ENCODE measurements around the gene SLC4A1. TPM values are rescaled to one million over a fixed set of nuclear protein-coding genes. Genes with fewer than 3 reads are reported as not detected.

SLC4A1 gene
- polyA plus RNA-seq, 3 donors from 2014 or later = 0.23 TPM; not detected in 2

DNA sequence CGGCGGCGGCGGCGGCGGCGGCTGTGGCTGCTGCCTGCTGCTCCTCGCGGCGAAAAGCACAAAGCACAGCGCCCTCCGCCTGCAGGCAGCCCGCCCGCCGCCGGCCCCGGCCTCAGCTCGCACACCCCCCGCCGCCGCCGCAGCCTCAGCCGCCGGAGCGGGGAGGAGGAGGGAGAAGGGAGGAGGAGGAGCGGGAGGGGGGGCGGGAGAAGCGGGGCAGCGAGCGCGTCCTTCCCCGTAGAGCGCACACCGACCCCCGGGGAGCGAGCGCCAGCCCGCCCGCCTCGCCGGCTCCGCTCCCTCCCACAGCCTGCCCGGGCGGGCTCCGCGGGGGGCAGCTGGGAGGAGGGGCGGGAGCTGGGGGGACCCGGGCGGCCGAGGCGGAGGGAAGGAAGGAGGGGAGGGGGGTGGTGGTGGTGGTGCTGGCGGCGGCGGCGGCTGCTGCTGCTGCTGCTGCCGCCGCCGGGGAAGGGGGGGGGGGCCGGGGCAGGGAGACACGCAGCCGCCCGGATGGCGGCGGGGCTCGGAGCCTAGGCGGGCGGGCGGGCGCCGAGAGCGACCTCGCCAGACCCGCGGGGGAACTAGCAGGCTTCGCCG lies 48.2 kb downstream of the SLC4A1 start, which contains the start of gene UBTF:
Gene UBTF (minus strand): TSS at position 60 of the 597 bp plus-strand sequence. CDS start 1,446 bp downstream, outside the sequence.
- peak within 1 kb of the TSS; percentile 86 to 92 (median 88) for H3K27ac Mint-ChIP-seq
- peaks cover 35 to 39% of the 10 kb centered on the region in 2 donors for H3K4me1 Mint-ChIP-seq
- peaks cover 12 to 24% (median 20%) of the 10 kb centered on the region in 3 donors for H3K27me3 Mint-ChIP-seq (ENCODE audit: low read depth in 3 of 3)
- DNase-seq = peak; percentile 71 to 82 (median 80)
- H3K4me3 Mint-ChIP-seq = peak within 1 kb of the TSS; percentile 88 to 92 (median 90)
- H3K36me3 Mint-ChIP-seq = peaks cover 4 to 11% (median 5%) of the 10 kb centered on the region in 3 donors
- H3K9me3 Mint-ChIP-seq = no peaks in the 10 kb centered on the region

DNA sequence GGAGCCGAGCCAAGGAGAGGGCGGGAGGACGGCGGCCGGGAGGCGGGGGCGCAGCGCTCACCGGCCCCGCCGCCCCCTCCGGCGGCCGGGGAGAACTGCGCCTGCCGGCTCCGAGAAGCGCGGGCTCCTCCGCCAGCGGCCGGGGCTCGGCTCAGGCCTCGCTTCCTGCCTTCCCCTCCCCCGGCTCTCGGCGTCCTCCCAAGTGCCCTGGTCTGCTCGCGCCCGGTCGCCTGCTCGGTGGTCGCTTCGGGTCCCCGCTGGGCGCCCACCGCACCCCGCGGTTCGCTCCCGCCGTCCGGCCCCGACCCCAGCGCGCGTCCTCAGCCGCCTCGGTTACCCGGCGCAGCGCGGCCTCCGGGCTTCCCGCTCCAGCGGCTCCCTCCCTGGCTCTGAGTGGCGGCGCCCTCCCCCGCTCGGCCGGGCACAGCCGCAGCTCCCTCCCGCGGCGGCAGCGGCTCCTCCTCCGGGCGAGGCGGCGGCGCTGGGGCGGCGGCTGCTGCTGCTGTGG lies 48.8 kb downstream of the SLC4A1 start:
- H3K4me3 Mint-ChIP-seq = peak overlapping the region in 2 of 5 donors; percentile 24 to 50
- H3K36me3 Mint-ChIP-seq = peaks cover 4 to 15% (median 6%) of the 10 kb centered on the region in 3 donors
- peaks cover 12 to 25% (median 20%) of the 10 kb centered on the region in 3 donors for H3K27me3 Mint-ChIP-seq (ENCODE audit: low read depth in 3 of 3)
- H3K4me1 Mint-ChIP-seq = peaks cover 37 to 44% of the 10 kb centered on the region in 2 donors
- peak; percentile 75 to 81 (median 79) for DNase-seq
- no peaks in the 10 kb centered on the region for H3K9me3 Mint-ChIP-seq
- no peak overlapping the region for H3K27ac Mint-ChIP-seq

- Mint-ChIP-seq H3K36me3 (peaks cover 4 to 21% (median 11%) of the 10 kb centered on the region in 3 donors), H3K4me1 (peaks cover 40 to 50% of the 10 kb centered on the region in 2 donors), H3K4me3 (peak overlapping the region; percentile 65 to 76 (median 74)), H3K27me3 (ENCODE audit: low read depth in 3 of 3) (peaks cover 12 to 25% (median 21%) of the 10 kb centered on the region in 3 donors), H3K9me3 (no peaks in the 10 kb centered on the region), H3K27ac (peak overlapping the region; percentile 68 to 89 (median 78))
- peak; percentile 88 to 89 (median 89) for DNase-seq
These were observed 49.4 kb downstream of the SLC4A1 start for GRCh38 chr17:44218344-44219107.

DNA sequence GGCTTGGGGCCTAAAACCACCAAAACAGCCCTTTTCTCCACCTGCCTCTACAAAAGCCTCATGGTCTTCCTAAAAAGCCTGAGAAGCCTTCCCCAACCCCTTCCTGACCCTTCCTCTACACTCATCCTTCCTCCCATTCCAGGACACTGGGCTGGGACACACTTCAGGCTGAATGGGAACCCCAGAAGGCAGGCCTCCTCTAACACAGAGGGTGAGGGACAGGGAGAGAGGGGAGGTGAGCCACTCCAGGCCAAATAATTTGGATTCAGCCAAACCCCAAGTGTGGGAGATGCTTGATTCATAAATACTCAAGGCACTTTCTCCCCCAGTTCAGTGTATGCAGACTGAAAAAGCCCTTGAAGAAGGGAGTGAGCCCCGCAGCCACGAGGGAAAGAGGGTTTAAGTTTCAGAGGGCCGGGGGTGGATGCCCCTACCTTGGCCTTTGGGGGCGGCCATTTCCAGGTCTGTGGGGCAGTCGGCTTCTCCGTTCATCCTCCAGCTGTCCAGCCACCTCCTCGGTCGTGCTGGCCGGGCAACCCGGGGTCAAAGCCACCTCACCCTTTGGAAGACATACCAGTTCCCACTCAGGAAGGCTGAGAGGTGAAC lies 50.1 kb downstream of the SLC4A1 start:
- no peak for DNase-seq
- Mint-ChIP-seq H3K27me3 (ENCODE audit: low read depth in 3 of 3) (peaks cover 12 to 26% (median 25%) of the 10 kb centered on the region in 3 donors), H3K27ac (peak overlapping the region; percentile 68 to 89 (median 81)), H3K4me1 (peaks cover 39 to 49% of the 10 kb centered on the region in 2 donors), H3K4me3 (peak overlapping the region; percentile 65 to 76 (median 74)), H3K36me3 (peaks cover 4 to 22% (median 11%) of the 10 kb centered on the region in 3 donors), H3K9me3 (no peaks in the 10 kb centered on the region)

DNA sequence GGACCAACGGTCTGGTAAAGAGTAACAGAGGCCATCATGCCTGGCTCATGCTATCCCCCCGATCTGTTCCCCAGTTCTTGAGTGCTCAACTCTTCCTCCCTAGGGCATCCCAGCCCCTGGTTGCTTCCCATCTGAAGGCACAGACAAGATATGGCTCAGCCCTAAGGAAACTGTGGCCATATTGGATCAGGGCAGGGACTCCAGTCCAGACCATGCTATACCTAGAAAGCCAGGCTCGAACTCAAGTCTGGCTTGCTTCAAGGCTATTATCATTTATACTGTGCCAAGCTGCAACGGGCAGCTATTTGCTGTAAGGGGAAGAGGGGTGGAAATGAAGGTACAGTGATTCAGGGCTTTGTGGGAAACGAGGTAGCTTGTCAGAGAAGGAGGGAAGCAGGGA lies 51.2 kb downstream of the SLC4A1 start:
- Mint-ChIP-seq H3K9me3 (no peaks in the 10 kb centered on the region), H3K4me3 (peak overlapping the region; percentile 54 to 76 (median 54)), H3K27ac (peak overlapping the region in 5 of 6 donors; percentile 48 to 77 (median 65)), H3K36me3 (peaks cover 4 to 22% (median 11%) of the 10 kb centered on the region in 3 donors), H3K4me1 (peaks cover 31 to 37% of the 10 kb centered on the region in 2 donors), H3K27me3 (ENCODE audit: low read depth in 3 of 3) (peaks cover 12 to 24% (median 23%) of the 10 kb centered on the region in 3 donors)
- no peak for DNase-seq

DNA sequence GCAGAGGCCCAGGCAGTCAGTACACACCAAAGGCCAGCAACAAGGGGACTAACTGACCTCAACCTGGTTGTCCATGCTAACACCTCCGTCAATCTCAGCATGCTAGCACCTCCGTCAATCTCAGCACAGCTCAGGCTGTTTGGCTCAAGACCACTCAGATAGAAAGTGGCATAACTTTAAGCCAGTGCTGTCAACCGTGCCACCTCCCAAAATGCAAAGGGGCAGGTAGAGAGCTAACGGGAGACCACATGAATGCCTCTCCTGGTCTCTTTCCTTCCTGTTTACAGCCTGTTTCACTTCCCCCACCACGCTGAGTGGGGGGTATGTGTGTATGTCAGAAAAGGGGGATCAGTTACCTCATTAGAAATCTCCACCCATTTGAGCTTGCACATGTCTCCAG lies 51.8 kb downstream of the SLC4A1 start:
- no peak overlapping the region for H3K4me3 Mint-ChIP-seq
- no peaks in the 10 kb centered on the region for H3K9me3 Mint-ChIP-seq
- peak overlapping the region in 2 of 6 donors; percentile 31 to 48 for H3K27ac Mint-ChIP-seq
- peaks cover 4 to 22% (median 11%) of the 10 kb centered on the region in 3 donors for H3K36me3 Mint-ChIP-seq
- no peak for DNase-seq
- peaks cover 8 to 23% (median 20%) of the 10 kb centered on the region in 3 donors for H3K27me3 Mint-ChIP-seq (ENCODE audit: low read depth in 3 of 3)
- peaks cover 31 to 34% of the 10 kb centered on the region in 2 donors for H3K4me1 Mint-ChIP-seq

GRCh38 chr17:44214896-44215295 lies 53.0 kb downstream of the SLC4A1 start:
- no peak for DNase-seq
- H3K27ac Mint-ChIP-seq = peak overlapping the region in 2 of 6 donors; percentile 19 to 67
- no peak overlapping the region for H3K4me3 Mint-ChIP-seq
- peaks cover 36 to 38% of the 10 kb centered on the region in 2 donors for H3K4me1 Mint-ChIP-seq
- no peaks in the 10 kb centered on the region for H3K9me3 Mint-ChIP-seq
- peaks cover 3 to 20% (median 15%) of the 10 kb centered on the region in 3 donors for H3K27me3 Mint-ChIP-seq (ENCODE audit: low read depth in 3 of 3)
- H3K36me3 Mint-ChIP-seq = peaks cover 4 to 24% (median 11%) of the 10 kb centered on the region in 3 donors

GRCh38 chr17:44214230-44214494 lies 53.8 kb downstream of the SLC4A1 start:
- peaks cover 4 to 24% (median 11%) of the 10 kb centered on the region in 3 donors for H3K36me3 Mint-ChIP-seq
- H3K4me1 Mint-ChIP-seq = peaks cover 39% of the 10 kb centered on the region in 2 donors
- no peak for DNase-seq
- H3K27ac Mint-ChIP-seq = peak overlapping the region in 1 of 6 donors; percentile 14
- no peak overlapping the region for H3K4me3 Mint-ChIP-seq
- peaks cover 3 to 23% (median 15%) of the 10 kb centered on the region in 3 donors for H3K27me3 Mint-ChIP-seq (ENCODE audit: low read depth in 3 of 3)
- H3K9me3 Mint-ChIP-seq = no peaks in the 10 kb centered on the region

DNA sequence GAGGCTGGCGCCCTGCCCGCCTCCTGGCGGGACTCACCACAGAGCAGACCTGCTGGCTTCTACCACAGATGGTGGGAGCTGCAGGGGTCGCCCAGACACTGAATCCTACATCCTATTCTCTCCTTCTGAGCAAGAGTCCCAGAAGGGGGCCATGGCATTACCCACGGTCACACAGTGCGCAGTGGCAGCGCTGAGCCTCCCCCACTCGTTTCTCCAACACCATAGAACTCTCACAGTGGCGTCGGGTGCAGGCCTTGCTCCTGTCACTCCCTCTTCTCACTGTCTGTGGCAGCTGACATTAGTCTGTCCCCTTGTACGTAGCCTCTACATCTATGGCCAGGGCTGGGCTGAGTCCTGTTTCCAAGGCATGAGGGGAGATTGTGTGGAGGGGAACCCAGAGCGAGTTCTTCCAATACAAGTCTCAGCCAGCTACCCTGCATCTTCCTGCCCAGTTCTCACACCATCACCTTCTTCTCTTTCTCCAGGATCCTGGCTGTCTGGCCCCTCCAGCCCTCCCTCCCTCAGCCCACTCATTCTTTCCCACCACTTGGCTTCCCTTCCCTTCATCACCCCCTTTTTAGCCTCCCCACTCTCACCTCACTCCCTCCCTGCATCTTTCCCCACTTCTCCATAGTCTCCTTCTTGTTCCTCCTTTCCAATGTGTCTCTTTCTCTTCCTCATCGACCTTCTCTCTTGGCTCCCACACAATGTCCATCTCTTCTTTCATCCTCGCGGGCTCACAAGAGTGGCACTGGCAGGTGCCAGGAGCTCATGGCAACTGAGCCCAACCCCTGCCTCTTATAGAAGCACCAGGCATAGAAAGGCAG lies 54.3 kb downstream of the SLC4A1 start:
- Mint-ChIP-seq H3K36me3 (peaks cover 4 to 26% (median 13%) of the 10 kb centered on the region in 3 donors), H3K27ac (peak overlapping the region in 3 of 6 donors; percentile 23 to 76 (median 24)), H3K9me3 (no peaks in the 10 kb centered on the region), H3K27me3 (ENCODE audit: low read depth in 3 of 3) (peaks cover 3 to 23% (median 15%) of the 10 kb centered on the region in 3 donors), H3K4me3 (no peak overlapping the region), H3K4me1 (peaks cover 39 to 40% of the 10 kb centered on the region in 2 donors)
- DNase-seq = no peak

DNA sequence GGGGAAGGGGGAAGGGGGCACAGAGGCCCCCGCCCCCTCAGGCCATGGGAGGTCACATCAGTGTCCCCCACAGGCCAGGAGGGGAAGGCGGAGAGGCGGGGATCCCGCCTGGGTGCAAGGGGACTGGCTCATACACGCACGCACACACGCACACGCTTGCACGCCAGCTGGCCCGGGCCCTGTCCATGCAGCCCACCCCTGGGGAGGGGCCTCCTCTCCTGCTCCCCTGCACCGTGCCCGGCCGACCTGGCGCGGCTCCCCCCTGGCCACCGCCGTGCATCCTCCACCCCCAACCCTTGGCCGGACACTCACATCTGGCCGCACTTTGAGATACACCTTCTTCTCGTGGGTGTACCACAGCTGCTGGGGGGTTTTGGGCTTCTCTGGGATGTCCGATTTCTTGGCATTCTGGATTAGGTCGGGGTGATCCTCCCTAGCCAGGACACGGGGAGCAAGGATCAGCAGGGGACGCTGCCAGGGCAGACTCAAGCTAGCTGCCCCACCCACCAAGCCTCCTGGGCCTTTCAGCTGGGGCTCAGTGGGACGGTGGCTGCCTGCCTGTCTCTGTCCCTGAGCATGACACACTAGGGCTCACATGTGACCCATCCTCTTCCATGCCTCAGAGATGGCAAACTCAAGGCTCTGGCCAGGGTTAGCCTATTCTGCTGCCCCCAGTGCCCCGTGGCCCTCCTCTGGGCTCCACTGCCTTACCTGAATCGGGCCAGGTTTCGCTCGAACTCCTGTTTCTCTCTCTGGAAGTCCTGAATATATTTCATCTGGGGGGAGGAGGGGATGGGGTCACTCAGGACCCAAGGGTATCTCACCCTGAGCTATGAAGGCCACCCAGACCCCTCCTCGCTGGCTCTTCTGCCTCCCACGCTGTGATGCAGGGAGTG lies 55.2 kb downstream of the SLC4A1 start:
- Mint-ChIP-seq H3K27ac (peak overlapping the region in 3 of 6 donors; percentile 23 to 40 (median 24)), H3K27me3 (ENCODE audit: low read depth in 3 of 3) (peaks cover 4 to 20% (median 8%) of the 10 kb centered on the region in 3 donors), H3K4me3 (no peak overlapping the region), H3K36me3 (peaks cover 7 to 33% (median 18%) of the 10 kb centered on the region in 3 donors), H3K9me3 (no peaks in the 10 kb centered on the region), H3K4me1 (peaks cover 35 to 42% of the 10 kb centered on the region in 2 donors)
- DNase-seq = no peak

GRCh38 chr17:44211281-44212265 lies 56.4 kb downstream of the SLC4A1 start:
- peaks cover 24 to 30% of the 10 kb centered on the region in 2 donors for H3K4me1 Mint-ChIP-seq
- no peak overlapping the region for H3K4me3 Mint-ChIP-seq
- H3K36me3 Mint-ChIP-seq = peaks cover 7 to 30% (median 18%) of the 10 kb centered on the region in 3 donors
- H3K27me3 Mint-ChIP-seq (ENCODE audit: low read depth in 3 of 3) = peaks cover 4 to 16% (median 4%) of the 10 kb centered on the region in 3 donors
- no peak for DNase-seq
- no peaks in the 10 kb centered on the region for H3K9me3 Mint-ChIP-seq
- H3K27ac Mint-ChIP-seq = peak overlapping the region in 2 of 6 donors; percentile 11 to 43
